ENCODE measurements around the gene BRIP1.
"Not testable (repeated sequence)": the region's sequence is repeated elsewhere in the genome, so short reads cannot be mapped to it uniquely, and the experiment has no call there.

DNA sequence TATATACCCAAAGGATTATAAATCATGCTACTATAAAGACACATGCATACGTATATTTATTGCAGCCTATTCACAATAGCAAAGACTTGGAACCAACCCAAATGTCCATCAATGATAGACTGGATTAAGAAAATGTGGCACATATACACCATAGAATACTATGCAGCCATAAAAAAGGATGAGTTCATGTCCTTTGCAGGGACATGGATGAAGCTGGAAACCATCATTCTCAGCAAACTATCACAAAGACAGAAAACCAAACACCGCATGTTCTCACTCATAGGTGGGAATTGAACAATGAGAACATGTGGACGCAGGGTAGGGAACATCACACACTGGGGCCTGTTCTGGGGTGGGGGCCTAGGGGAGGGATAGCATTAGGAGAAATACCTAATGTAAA is 89.2 kb downstream of the BRIP1 start:
- TF ChIP-seq NR2C2 (IDR thresholded peaks at IDR 0.05; ENCODE audit: borderline replicate concordance, control insufficient read depth, insufficient read length, low read depth); CBFB (IDR thresholded peaks at IDR 0.05; ENCODE audit: low read depth); FOXM1 (IDR thresholded peaks at IDR 0.05; ENCODE audit: low read depth, low read length); NFYB (IDR thresholded peaks at IDR 0.05; ENCODE audit: insufficient read depth, low read depth, low read length); NRF1 (conservative IDR thresholded peaks at IDR 0.05; ENCODE audit: low read depth, low read length); LARP7 (IDR thresholded peaks at IDR 0.05); EGR1 (IDR thresholded peaks at IDR 0.05; ENCODE audit: borderline replicate concordance in 1 of 2, low read depth in 2 of 2, low read length in 2 of 2): not testable (repeated sequence)
- TF ChIP-seq, protein P1, sequence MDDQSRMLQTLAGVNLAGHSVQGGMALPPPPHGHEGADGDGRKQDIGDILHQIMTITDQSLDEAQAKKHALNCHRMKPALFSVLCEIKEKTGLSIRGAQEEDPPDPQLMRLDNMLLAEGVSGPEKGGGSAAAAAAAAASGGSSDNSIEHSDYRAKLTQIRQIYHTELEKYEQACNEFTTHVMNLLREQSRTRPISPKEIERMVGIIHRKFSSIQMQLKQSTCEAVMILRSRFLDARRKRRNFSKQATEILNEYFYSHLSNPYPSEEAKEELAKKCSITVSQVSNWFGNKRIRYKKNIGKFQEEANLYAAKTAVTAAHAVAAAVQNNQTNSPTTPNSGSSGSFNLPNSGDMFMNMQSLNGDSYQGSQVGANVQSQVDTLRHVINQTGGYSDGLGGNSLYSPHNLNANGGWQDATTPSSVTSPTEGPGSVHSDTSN (IDR thresholded peaks at IDR 0.05; ENCODE audit: insufficient replicate concordance, low read depth, low read length) = not testable (repeated sequence)
- TF ChIP-seq, protein P2, sequence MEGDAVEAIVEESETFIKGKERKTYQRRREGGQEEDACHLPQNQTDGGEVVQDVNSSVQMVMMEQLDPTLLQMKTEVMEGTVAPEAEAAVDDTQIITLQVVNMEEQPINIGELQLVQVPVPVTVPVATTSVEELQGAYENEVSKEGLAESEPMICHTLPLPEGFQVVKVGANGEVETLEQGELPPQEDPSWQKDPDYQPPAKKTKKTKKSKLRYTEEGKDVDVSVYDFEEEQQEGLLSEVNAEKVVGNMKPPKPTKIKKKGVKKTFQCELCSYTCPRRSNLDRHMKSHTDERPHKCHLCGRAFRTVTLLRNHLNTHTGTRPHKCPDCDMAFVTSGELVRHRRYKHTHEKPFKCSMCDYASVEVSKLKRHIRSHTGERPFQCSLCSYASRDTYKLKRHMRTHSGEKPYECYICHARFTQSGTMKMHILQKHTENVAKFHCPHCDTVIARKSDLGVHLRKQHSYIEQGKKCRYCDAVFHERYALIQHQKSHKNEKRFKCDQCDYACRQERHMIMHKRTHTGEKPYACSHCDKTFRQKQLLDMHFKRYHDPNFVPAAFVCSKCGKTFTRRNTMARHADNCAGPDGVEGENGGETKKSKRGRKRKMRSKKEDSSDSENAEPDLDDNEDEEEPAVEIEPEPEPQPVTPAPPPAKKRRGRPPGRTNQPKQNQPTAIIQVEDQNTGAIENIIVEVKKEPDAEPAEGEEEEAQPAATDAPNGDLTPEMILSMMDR (IDR thresholded peaks at IDR 0.05 in 2 of 3, conservative IDR thresholded peaks at IDR 0.05 in 1 of 3; ENCODE audit: control insufficient read depth in 2 of 3, extremely low read depth in 1 of 3, insufficient read depth in 1 of 3, low read depth in 3 of 3, low read length in 3 of 3) = not testable (repeated sequence)
